ENCODE measurements around the gene CAMSAP2.

- no peak for TF ChIP-seq KDM5A (IDR thresholded peaks at IDR 0.05)
- no peak for TF ChIP-seq ZNF302 (CRISPR knock-in tag; IDR thresholded peaks at IDR 0.05)
- TF ChIP-seq REST (IDR thresholded peaks at IDR 0.05): no peak
- no peak for TF ChIP-seq CTCF (IDR thresholded peaks at IDR 0.05)
Measured at GRCh38 chr1:200909071-200909470, 170.4 kb downstream of the CAMSAP2 start.

All from A549 (cell line).